MV-4-11 (cell line): ENCODE measurements around the gene THADA.
"Not testable (repeated sequence)": the region's sequence is repeated elsewhere in the genome, so short reads cannot be mapped to it uniquely, and the experiment has no call there.

ENCODE experiments used
- DNase-seq: peaks from one replicate; lab custom pipeline; 2025; lab: John Stamatoyannopoulos, UW

Gene THADA

GRCh38 chr2:43594875-43595274 lies 963 bp downstream of the THADA start:
- DNase-seq: no peak

DNA sequence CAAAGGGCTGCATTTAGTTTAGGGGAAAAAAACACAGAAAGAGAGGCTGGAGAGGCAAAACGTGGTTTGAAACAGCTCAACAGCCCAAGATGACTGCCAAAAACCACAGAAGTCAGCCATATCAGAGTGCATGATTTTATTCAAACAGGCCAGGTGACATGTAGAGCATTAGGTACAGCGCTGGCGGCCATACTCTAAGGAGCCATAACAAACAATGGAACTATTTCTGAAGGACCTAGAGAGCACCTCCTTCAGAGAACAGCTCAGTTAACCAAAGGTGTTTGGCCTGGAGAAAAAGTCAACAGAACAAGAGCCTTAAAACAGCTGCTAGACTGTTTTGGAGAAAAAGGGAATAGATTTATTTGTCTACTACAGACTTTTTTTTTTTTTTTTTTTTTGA lies 2.6 kb downstream of the THADA start:
- DNase-seq: no peak

DNA sequence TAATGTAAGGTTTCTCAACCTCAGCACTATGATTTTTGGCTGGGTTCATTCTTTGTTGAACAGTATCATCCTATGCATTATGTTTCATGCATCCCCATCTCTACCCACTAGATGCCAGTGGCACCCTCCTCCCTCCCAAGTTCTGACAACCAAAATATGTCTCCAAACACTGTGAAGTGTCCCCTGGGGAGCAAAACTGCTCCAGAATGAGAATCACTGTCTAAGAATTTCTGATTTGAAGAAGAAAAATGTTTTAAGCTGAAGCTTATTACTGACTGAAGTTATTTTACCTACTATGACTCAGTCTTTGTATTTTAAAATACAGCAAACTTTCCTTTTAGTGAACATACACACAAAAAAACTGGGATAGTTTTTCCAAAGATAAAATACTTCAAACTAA lies 3.4 kb downstream of the THADA start:
- no peak for DNase-seq

GRCh38 chr2:43585708-43586107 lies 10.1 kb downstream of the THADA start:
- no peak for DNase-seq

GRCh38 chr2:43579275-43579981 lies 16.4 kb downstream of the THADA start:
- DNase-seq: no peak

DNA sequence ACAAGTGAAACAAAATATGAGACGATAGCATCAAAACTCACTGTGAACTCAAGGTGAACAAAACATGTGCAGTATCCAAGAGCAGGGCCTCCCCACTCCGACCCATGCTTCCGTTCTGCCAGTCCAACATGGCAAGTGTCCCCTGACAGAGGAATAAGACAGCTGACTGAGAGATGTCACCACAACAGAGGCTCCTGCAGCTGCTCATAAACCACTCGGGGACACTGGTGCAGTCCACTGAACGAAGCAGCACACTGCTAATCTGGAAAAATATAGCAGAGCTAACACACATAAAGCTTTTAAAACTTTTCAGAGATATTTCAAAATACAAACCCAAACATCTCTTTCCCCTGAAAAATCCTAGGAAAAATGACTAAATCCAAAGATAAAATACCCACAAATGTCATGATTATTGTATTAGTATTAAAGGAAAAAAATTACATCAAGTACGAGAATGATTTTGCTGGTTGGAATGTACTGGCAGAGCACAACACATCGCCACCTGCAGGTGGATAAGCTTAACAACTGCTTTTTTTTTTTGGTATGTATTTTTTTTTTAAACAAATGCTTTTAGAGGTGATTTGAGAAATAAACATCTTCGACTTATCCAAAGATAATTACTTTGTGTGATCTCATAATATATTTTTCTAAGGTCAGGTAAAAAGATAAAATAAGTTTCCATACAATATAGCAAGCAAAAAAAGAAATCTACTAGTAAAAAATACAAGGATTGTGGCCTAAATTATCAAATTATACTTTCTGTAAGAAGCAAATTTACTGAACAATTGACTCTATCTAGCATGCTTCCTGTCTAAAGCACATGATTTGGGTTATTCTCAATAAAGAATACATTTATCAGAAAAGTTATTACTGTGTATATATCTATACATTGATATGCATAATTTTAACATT lies 18.6 kb downstream of the THADA start:
- DNase-seq: peak; percentile 62

DNA sequence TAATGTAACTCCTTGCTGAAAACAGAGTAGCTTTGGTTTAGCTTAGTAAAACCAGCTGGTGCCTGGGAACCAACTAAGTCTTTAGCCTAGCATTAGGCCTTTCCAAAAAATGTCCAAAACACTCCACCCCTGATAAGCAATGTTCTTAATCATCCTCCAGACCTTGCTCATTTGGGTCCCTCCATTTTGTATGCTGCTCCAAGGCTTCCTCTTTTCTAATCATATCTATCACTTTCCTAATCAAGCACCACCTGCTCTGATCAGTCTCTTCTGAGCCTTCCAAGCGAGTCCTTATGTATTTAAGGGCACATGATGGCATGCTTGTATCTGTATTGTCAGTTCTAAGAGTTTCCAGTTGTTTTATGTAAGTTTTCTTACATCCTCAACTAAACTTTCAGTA lies 23.6 kb downstream of the THADA start:
- no peak for DNase-seq

DNA sequence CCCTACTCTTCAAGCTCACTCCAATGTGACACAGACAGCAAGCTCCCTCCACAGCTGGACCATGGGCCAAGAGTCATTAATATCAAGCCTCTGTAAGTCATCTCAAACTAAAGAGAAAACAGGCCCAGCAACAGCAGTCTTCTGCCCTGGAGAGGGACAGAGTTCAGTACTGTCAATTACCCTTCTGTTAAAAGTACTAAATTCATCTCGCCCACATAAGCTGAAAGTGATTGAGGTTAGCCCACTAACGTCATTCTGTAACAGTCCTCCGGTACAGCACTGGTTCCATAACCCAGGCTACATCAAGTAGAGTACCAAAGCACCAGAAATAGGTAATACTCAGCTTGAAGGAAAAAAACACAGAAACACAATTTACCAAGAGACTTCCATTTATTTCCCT lies 25.9 kb downstream of the THADA start:
- no peak for DNase-seq

DNA sequence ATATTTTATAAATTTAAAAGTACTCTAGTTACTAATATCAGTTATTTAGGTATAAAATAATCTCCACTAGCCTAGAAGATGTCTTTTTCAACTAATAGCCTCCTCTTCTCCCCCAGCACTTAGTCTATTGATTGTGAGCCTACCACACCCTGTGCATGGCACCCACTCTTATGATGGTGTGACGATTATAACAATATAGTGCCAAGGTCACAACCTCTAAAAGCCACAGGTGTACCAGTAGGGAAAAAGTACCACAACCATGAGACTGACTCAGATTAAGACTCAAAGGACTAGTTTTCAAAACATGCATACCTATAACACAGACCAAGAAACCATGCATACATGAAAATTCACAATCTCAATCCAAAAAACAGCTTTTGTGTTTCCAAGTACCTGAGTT lies 27.6 kb downstream of the THADA start:
- DNase-seq: no peak

DNA sequence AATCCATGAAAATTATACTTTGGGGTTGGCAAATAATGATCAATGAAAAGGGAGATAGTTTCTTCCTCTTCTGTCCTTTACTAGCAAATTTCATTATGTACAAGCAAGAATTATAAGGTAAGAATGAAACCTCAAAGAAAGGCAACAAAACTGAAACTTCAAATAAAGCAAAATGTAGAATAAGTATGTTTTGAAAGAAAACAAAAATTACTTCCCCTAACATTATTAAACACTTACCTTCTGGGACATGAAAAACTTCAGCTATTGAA lies 29.4 kb downstream of the THADA start:
- no peak for DNase-seq

DNA sequence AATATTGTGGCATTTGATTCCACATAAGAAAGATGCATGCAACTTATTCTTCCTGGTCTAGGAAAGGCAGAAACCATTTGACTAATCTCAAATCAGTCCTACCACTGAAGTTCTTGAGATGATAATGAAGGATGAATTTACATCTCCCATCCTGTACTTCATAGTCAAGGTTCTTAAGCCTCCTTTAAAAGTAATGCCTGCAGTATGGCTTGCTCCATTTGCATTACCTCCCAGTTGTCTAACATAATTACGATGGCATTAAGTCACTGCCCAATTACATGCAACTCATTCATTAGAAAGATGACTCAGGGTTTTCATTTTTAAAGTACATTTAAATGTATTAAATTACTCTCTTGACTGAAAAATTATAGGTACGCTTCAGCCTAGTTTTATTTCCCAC lies 32.2 kb downstream of the THADA start:
- DNase-seq: no peak

GRCh38 chr2:43560231-43560547 lies 35.6 kb downstream of the THADA start:
- no peak for DNase-seq

GRCh38 chr2:43559391-43560230 lies 36.2 kb downstream of the THADA start:
- no peak for DNase-seq

DNA sequence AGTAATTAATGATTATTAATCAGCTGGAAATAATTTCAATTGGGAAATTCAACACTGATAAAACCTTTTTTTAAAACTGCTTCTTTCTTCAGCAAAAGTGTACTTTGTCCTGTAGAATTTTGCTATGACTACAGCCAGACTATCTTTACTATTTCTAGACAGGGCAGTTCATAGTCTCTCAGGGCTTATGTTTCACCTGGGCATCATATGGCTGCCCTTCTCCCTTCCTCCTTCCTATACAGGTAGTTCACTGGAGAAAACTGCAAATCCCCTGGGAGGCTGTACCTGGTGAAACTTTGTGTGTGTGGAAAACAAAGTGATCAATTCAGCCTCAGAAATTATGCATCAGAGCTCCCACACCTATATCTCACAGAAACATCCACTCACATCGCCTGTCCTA lies 38.6 kb downstream of the THADA start:
- no peak for DNase-seq

DNA sequence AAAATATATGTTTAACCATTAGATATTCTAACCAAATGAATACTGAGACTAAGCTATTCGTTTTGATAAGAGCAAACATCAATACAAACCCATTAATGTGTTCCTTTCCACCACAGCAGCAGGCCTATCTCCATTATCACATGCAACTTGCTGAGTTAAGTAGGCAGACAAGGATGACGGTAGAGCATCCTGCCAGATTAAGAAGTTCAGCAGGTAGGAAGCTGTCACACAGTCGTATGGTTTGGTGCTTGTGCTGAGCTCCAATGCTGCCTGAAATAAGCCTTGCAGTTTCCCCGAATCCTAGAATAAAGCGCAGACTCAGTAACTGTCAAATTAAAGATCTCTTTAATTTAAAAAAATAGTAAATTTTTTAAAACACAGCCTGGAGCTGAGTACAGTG lies 39.6 kb downstream of the THADA start:
- no peak for DNase-seq

DNA sequence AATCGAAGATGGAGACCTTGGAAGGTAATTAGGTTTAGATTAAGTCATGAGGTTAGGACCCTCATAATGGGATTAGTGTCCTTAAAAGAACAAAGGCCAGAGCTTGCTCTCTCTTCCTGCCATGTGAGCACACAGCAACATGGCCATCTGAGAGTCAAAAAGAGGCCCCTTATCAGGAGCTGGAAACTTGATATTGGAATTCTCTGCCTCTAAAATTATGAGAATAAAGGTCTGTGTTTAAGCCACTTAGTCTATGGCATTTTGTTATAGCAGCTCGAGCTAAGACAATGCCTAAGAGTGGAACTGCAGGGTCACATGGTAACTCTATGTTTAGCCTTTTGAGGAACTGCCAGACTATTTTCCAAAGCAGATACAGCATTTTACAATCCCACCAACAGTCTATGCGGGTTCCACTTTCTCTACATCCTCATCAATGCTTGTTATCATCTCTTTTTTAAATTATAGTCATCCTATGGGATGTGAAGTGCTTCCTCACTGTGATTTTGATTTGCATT lies 42.4 kb downstream of the THADA start:
- DNase-seq: peak; percentile 65

GRCh38 chr2:43551990-43552389 lies 43.8 kb downstream of the THADA start:
- DNase-seq: no peak

DNA sequence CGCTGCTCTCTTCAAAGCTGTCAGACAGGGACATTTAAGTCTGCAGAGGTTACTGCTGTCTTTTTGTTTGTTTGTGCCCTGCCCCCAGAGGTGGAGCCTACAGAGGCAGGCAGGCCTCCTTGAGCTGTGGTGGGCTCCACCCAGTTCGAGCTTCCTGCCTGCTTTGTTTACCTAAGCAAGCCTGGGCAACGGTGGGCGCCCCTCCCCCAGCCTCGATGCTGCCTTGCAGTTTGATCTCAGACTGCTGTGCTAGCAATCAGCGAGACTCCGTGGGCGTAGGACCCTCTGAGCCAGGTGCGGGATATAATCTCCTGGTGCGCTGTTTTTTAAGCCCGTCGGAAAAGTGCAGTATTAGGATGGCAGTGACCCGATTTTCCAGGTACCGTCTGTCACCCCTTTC lies 47.5 kb downstream of the THADA start:
- DNase-seq: not testable (repeated sequence)

DNA sequence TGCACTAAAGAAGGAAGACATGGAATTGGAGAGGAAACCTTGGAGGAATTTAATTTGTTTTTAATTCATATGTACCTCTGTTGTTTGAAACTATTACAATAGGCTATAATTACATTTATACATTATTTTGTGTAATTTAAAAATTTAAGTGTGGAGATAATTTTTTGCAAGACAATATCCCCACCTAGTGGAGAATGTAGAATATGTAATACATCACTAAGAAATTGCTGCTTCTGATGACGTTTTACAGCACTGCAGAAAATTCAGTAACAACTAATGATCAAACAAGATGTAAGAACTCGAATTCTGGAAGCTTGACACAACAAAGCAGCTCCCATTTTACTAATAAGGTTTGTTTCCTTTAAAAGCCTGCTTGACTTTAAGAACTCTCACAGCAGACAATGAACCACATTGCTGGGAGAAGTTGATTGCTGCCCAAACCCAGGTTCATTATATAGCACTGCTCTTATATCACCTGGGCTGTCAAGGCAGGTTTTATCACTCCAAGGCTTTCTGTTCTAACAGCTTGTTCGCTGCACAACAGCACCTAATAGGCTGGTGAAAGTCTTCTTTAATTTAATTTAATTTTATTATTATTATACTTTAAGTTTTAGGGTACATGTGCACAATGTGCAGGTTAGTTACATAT lies 53.4 kb downstream of the THADA start:
- peak; percentile 46 for DNase-seq

DNA sequence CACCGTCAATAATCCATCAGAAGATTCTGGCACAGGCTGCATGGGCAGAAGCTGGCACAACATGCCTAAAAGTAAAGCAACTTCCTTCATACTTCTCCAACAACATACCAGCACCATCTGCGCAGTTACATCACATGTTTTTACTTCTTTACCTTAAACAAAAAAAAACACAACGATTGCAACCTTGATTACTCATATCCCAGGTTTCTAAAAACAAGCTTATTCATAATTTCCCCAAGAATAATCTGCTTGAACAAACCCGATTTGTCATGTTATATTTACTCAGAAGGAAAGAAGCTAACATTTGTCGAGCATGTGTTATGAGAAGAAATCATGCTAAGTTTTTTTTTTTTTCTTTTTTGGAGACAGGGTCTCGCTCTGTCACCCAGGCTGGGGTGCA lies 54.7 kb downstream of the THADA start:
- no peak for DNase-seq

DNA sequence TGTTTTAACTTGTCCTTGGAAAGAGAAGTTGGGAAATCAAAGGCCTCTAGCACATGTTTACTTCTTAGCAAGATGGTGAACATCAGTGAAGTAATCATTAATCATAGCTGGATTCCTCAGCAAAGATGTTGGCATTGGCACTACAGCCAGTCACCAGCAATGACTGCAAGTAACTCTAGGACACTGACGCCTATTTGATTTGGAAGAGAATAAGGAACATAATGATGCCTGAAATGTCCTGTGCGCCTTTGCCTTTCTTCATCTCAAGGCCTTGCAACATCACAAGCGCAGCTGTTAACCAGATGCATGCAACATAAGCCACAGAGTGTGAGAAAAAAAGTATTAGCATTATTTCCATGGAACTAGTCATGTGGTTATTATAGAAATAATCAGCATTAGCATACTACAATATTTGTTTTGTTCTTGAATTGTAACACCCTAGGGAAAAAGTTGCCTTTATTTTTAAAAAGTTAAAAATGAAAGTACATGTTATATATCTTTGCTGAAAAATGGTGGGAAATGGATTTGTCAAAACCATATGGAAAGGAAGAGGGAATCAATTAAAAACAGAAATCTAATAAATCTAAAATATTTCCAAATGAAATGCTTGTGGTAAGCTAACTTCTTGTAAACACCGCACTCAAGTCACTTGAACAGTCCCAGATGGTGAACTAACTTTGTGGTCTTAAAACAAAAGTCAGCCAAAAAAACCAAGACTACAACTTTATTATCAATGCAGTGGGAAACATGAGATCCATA lies 55.6 kb downstream of the THADA start:
- peak; percentile 91 for DNase-seq

DNA sequence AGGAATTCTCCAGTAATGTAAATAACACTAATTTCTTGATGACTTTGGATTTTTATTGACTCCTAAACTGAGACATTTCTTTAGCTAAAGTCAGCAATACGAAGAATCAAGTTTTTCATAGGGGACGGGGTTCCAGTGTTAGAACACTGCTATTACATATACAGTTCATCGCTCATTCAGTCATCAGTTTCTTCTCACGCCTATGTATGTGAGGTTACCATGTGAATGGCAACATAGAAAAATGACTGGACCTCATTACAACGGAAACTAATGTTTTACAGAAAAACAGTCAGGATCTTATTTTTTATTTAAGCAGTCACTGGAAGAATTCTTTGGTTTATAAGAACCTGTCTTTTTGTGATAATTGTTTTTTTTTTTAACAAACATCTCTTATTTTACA lies 56.4 kb downstream of the THADA start:
- DNase-seq: no peak
